NK-92 treated with Interleukin-12 subunit alpha and Interleukin-12 subunit beta, amount 100 ng/mL, for 24 hours (cell line): ENCODE measurements around the gene RAB24.

Experiments
- DNase-seq: peaks from one replicate; lab custom pipeline; 2025; lab: John Stamatoyannopoulos, UW

The RAB24 gene

DNA sequence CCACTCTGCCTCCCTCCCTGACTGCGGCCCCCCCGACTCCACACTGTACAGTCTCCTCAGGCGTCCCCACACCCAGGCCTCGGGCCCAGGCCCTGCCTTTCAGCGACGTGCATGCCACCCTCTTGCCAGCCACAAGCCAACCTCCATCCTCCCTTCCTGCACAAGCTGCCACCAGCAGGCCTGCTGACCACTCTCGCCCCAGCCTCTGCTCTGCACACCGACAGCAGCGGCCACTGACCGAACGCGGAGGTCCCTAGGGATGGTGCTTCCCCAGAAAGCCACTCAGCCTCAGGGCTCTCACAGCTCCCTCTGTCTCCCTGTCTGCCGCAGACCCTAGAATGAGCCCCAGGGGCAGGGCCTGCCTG, 29.4 kb upstream of the RAB24 start:
- no peak for DNase-seq

- DNase-seq: no peak
Observed at GRCh38 chr5:177332031-177332895, 28.7 kb upstream of the RAB24 start.

DNA sequence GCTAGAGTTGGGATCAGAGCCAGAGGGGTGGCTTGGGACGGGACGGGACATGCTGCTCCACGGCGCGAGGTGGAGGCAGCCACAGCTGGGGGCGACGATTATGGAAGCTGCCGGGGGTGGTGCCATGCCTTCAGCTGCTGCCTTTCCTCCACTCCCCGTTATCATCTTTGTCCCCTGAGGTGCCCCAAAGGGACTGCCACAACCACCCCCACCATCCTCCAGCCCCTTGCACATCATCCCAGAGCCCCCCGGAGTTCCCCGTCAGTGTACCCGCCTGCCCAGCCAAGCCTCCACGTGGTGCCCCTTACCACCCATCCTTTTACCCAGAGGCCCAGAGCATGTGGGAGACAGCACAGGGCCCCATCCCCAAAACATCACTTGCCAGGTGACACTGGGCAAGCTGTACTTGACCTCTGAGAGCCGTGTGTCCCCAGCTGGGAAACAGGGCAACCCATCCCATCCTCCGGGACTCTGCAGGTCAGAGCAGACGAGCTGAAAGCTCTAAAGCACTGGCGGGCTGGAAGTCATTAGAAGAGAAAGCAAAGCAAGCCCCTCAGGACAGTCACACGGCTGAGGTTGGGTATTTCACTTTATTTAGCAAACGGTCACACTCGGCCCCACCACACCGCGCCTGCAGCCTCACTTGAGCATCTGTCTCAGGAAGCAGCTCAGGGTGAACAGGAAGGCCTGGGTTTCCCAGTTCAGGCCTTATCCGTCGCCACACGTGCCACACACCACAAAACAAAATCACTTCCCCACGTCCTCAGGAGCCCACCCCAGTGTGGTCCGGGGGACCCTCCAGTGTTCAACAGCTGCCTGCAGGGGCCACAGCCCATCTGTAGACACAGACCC, 27.7 kb upstream of the RAB24 start:
- no peak for DNase-seq

- no peak for DNase-seq
Observed at GRCh38 chr5:177329883-177330282, 26.4 kb upstream of the RAB24 start.

DNA sequence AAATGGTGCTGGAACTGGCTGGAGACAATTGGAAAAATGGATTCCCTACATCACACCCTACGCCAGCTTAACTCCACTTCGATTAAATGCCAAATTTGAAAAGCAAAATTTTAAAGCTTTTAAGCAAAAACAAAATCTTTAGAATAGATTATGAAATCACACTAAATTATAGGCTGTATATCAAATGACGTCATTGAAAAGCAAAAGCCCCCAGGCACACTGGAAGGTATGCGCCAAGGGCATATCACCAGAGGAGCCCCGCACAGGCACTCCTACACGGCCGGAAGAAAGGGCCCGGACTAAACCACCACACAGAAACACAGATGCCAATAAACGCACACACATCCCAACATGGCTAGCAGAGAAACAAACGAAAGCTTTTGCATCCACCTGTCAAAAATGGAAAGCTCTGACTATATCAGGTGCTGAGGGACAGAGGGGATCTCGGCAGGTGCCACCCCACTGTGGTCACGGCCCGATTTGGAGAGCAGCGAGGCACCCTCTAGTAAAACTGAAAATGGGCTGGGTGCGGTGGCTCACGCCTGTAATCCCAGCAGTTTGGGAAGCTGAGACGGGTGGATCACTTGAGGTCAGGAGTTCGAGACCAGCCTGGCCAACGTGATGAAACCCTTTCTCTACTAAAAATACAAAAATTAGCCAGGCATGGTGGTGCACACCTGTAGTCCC, 25.2 kb upstream of the RAB24 start:
- DNase-seq: no peak

- no peak for DNase-seq
Observed at GRCh38 chr5:177327539-177328522, 24.3 kb upstream of the RAB24 start.

DNA sequence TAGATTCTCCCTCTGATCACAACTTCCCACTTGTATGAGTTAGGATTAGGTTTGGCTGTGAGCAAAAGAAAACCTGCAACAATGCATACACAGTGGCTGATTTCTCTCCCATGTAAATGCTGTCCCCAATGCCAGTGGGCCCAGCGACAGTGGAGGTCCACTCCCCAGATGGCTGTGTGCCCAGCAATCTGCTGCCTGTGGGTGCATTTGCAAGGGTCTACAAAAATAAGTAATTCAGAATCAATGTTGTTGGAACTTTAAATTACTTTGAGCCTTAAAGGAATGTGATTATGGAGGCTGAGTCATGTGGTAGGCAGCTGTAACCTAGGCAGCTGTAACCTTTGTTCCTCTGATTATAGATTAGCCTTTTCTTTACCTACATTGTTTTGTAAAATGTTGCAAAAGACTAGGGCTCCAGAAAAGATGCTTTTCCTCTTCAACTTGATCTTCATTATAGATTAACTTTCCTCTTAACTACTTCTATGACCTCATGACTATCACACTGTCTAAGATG, 22.4 kb upstream of the RAB24 start:
- no peak for DNase-seq

DNA sequence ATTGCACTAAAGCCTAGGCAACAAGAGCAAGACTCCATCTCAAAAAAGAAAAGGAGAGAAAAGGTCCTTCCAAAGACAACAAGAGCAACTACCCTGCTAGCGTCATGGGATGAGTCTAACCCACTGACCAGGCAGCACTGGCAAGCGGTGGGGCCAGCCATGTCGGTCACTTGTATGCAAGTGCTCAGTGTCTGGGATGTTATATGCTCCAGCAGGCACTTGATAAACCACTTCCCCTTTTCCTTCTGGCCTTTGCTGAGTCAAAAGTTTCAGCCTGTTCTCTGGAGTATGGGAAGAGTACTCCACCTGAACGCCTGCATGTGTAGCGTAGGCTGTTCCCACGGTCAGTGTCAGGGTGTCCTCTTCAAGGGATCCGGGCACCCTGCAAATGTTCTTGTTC, 17.4 kb upstream of the RAB24 start:
- no peak for DNase-seq

DNA sequence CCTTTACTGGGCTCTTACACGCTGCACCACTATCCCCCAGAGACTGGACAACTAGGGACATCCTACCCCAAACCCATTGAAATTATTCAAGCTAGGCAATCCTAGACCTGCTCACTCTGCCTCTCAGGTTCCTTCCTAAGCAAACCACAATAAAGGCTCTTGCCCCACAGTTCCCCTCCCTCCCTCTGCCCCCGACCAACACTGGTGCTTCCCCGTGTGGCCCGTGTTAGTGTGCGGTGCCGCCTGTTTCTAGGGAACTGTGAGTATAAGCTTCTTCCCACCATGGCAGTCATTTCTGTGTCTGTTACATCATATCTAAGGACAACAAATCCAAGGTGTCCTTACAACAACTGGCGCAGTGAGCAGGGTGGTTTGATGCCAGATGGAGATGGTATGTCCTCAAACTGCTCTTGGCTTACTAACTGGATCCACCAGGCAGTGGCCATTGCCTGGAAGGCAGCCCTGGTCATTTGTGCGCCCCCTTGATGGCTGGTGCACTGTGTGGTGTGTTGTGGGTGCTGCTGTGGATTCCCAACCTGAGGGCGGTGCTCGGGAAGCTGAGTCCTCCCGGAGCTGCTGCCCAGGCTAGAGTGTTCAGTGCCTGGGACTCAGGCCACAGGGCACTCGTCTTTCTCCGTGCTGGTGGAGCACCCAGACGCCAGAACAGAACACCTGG, 16.5 kb upstream of the RAB24 start:
- DNase-seq: no peak

DNA sequence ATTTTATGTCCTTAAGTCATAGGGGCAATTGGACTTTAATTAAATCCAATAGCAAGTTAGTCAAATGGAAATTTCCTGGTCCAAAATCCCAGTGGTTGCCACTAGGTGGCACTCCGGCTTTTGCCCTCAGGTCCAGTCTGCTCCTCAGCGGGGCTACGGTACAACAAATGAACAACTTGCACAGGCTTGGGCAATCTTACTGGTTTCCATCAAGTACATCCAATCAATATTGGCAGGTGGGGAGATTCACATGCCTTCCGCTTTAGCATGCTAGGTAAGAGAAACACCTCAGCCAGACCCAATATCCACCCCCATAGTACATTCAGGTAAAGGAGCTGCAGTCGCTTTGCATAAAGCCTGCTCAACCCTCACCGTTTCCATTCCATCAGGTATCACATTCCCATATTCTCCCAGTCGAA, 14.4 kb upstream of the RAB24 start:
- DNase-seq: peak; percentile 34

DNA sequence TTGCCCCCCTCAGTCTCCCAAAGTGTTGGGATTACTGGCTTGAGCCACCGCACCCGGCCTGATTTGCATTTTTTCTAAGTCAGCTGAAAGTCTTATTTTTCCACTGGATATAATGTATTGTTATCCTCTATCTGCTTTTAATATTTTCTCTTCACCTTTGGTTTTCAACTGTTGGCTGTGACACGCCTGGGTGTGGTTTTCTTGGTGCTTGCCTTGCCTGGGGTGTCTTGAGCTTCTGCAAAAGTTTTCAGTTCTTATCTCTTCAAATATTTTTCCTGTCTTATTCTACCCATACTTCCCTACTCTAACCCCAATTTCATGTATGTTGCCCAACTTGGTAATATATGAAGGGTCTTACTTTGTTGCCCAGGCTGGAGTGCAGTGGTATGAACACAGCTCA, 12.5 kb upstream of the RAB24 start:
- DNase-seq: no peak

- DNase-seq: no peak
Observed at GRCh38 chr5:177315411-177315810, 11.9 kb upstream of the RAB24 start.

DNA sequence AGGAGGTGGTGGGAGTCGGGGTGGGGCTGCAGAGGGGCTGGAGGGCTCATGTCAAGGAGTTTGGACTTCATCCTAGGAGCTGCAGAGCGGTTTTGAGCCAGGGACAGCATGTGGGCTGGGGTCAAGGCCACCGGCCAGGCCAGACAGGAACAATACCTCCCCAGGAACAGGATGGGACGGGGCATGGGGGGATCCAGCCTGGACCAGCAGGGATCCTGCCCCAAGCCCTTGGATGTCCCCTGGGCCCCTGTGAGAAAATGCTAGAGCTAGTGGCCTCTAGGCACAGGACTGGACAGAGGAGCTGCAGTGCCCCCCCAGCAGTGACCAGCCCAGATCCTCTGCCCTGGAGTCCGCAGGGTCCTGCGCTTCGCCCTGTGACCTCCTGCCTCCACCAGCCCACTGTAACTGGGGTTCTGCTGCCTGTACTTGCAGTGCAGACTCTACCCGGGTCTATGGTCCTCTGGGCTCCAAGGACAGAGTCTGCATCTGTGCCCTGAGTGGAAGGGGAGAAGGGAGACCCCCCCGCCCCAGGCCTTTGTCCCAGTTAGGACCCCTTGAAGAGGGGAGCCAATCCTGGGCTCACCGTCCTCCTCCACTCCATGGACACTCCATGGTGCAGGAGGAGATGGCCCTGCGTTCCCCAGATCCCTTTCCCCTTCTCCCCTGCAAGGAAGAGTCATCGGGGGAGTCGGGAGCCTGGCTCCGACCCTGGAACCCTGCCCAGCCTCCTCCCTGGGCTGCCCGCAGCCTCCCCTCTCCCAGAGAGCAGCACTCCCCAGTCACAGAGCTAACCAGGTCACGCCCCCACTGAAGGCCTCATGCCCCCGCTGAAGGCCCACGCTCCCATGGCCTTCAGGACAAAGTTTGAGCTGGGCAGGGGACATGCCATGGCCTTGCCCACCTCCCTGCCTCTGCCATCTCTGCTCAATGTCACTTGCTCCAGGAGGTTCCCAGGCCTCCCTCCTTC, 11.1 kb upstream of the RAB24 start:
- no peak for DNase-seq

DNA sequence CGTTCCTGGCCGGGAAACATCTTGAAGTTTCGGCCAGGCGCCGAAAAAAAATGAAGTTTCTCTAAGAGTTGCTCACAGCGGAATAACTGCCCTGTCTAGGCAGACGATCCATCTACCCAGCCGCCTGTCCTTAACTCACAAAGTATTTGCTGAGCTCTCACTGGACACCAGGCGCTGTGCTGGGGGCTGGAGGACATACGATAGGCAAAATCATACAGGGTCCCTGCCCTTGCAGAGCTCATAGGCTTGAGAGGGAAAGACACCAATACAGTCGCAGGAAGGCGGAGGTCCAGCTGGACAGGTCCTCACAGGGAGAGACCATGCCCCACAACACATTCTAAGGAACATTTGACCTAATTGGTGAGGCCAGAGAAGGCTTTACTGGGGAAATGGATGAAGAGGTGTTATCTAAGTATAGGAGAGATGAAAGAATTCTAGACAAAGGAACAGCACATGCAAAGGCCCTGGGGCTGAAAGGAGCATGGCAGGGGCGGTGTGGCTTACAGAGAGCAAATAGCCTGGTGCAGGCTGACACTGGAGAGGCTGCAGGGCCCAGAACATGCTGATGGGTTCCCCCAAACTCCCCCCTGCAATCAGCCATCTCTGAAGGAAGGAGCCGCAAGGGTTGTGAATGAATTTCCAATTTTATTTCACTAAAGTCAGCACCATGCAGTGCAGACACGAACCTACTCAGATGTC, 10.2 kb upstream of the RAB24 start:
- DNase-seq: no peak

DNA sequence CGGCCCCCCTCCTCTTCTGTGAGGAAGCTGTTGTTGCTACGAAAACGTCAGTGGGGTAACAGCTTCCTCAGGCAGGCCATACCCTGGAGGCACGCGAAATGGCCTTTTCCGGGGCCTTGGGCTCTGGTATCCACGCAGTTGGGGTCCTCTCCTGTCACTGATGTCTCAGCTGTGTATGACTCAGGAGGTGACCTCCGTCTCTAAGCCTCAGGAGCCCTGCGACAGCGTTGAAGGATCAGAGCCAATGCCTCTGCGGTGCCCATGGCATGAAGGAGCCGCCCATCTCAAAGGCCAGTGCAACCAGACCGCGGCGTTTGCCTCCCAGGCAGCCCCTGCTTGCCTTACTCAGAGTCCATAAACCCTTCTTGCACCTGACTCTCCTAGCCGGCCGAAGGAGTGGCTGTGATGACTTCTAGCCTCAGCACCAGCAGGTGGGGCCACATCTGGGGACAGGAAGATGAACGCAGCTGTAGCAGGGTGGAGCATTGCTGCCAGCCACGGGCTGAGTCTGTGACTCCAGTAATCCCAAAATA, 9.2 kb upstream of the RAB24 start:
- peak; percentile 60 for DNase-seq

- DNase-seq: peak; percentile 97
Observed at GRCh38 chr5:177311723-177312648, 8.5 kb upstream of the RAB24 start, which contains the start of gene MXD3. Gene MXD3 (minus strand): TSS chr5:177311898. CDS start chr5:177311830, 68 bp downstream.

- DNase-seq: no peak
Observed at GRCh38 chr5:177311392-177311722, 7.8 kb upstream of the RAB24 start.
